IMR-90 (cell line): ENCODE results near the gene ARAP1. TPM values are rescaled to one million over a fixed set of nuclear protein-coding genes. Genes with fewer than 3 reads are reported as not detected.

Source experiments
- ATAC-seq: fragments of 200-7000 bp; cut with Tn5 transposase; 2 replicates; pipeline ENCODE4 v1.9.1; 2020; ENCODE audit warnings: low read depth, mild to moderate bottlenecking, moderate library complexity
- BruUV-seq: library from RNA; stranded (reverse); fragments of 400-500 nt; replicated peaks from 2 replicates; lab custom pipeline; 2021; lab: Mats Ljungman, UMichigan
- CTCF ChIA-PET: fragments of 300-600 bp; formaldehyde crosslinking; extraction: SDS; loops from one replicate; lab custom pipeline; 2021; ENCODE audit warnings: antibody characterized with exemption; lab: Yijun Ruan, JAX
- POLR2A ChIA-PET: fragments of 300-600 bp; sonication (Branson Sonifier 250); formaldehyde crosslinking; loops from one replicate; lab custom pipeline; 2022; ENCODE audit warnings: antibody characterized with exemption; ENCODE audit not compliant: unreplicated experiment; lab: Charles Lee
- DNase-seq: peaks from one replicate; pipeline ENCODE4 v3.0.0; 2013
- H2AFZ ChIP-seq: replicated peaks from 2 replicates; pipeline ENCODE3; 2013; ENCODE audit warnings: low read length, mild to moderate bottlenecking; ENCODE audit not compliant: poor library complexity
- H2AK5ac ChIP-seq: 2 replicates; pipeline ENCODE4 v1.6.1; 2013; ENCODE audit warnings: low read depth, low read length, inconsistent platforms
- H2AK9ac ChIP-seq: replicated peaks from 2 replicates; pipeline ENCODE3; 2013; ENCODE audit warnings: mild to moderate bottlenecking, low read depth, low read length, moderate library complexity; ENCODE audit not compliant: poor library complexity
- H2BK120ac ChIP-seq: 2 replicates; pipeline ENCODE4 v1.6.1; 2013; ENCODE audit warnings: low read depth, low read length, inconsistent platforms
- H2BK15ac ChIP-seq: 3 replicates; pipeline ENCODE4 v1.6.1; 2013; ENCODE audit warnings: low read depth, low read length, inconsistent platforms
- H2BK20ac ChIP-seq: 2 replicates; pipeline ENCODE4 v1.6.1; 2013; ENCODE audit warnings: low read depth, mild to moderate bottlenecking, inconsistent platforms, low read length, moderate library complexity
- H2BK5ac ChIP-seq: 2 replicates; pipeline ENCODE4 v1.6.1; 2013; ENCODE audit warnings: mild to moderate bottlenecking, low read depth, low read length, inconsistent platforms; ENCODE audit not compliant: poor library complexity, severe bottlenecking
- H3K14ac ChIP-seq: replicated peaks from 2 replicates; pipeline ENCODE4 v1.6.1; 2013; ENCODE audit warnings: low read depth, low read length, inconsistent platforms
- H3K18ac ChIP-seq: 2 replicates; pipeline ENCODE4 v1.6.1; 2013; ENCODE audit warnings: low read depth, low read length, control low read depth
- H3K23ac ChIP-seq: 2 replicates; pipeline ENCODE4 v1.6.1; 2013; ENCODE audit warnings: low read depth, low read length, inconsistent platforms
- H3K27ac ChIP-seq: 2 replicates; pipeline ENCODE4 v1.5.1; 2013; ENCODE audit warnings: mild to moderate bottlenecking, control low read depth, low read length; ENCODE audit not compliant: insufficient read depth
- H3K27me3 ChIP-seq: 2 replicates; pipeline ENCODE4 v1.6.1; 2013; ENCODE audit warnings: low read length; ENCODE audit not compliant: control insufficient read depth, insufficient read depth
- H3K36me3 ChIP-seq: 2 replicates; pipeline ENCODE4 v1.6.1; 2013; ENCODE audit warnings: low read length, mixed read lengths; ENCODE audit not compliant: control insufficient read depth, insufficient read depth
- H3K4ac ChIP-seq: 2 replicates; pipeline ENCODE4 v1.6.1; 2013; ENCODE audit warnings: low read depth, low read length, inconsistent platforms
- H3K4me1 ChIP-seq: 2 replicates; pipeline ENCODE4 v1.6.1; 2013; ENCODE audit warnings: low read length, mixed read lengths; ENCODE audit not compliant: control insufficient read depth, insufficient read depth
- H3K4me2 ChIP-seq: 2 replicates; pipeline ENCODE4 v1.6.1; 2013; ENCODE audit warnings: low read depth, mild to moderate bottlenecking, control low read depth, low read length, moderate library complexity
- H3K4me3 ChIP-seq: 2 replicates; pipeline ENCODE4 v1.5.1; 2013; ENCODE audit warnings: low read depth, mild to moderate bottlenecking, control low read depth, low read length, moderate library complexity; ENCODE audit not compliant: insufficient read depth
- H3K56ac ChIP-seq: 2 replicates; pipeline ENCODE4 v1.6.1; 2013; ENCODE audit warnings: low read length, inconsistent platforms; ENCODE audit not compliant: insufficient read depth; ENCODE audit errors: extremely low read depth
- H3K79me1 ChIP-seq, 2 experiments: 2 replicates each; pipeline ENCODE4 v1.6.1; 2013; ENCODE audit warnings: low read length in 2 of 2, inconsistent platforms in 1 of 2, low read depth in 1 of 2
- H3K9ac ChIP-seq: 2 replicates; pipeline ENCODE4 v1.6.1; 2013; ENCODE audit warnings: low read depth, low read length, control low read depth
- H3K9me1 ChIP-seq: 2 replicates; pipeline ENCODE4 v1.6.1; 2013; ENCODE audit warnings: low read length, inconsistent platforms; ENCODE audit not compliant: insufficient read depth
- H3K9me3 ChIP-seq: 2 replicates; pipeline ENCODE4 v1.6.1; 2013; ENCODE audit warnings: low read length; ENCODE audit not compliant: control insufficient read depth, insufficient read depth
- H4K20me1 ChIP-seq: 2 replicates; pipeline ENCODE4 v1.6.1; 2013; ENCODE audit warnings: low read length, inconsistent platforms; ENCODE audit not compliant: insufficient read depth
- H4K5ac ChIP-seq: 2 replicates; pipeline ENCODE4 v1.6.1; 2013; ENCODE audit warnings: mild to moderate bottlenecking, low read depth, low read length, control low read depth
- H4K8ac ChIP-seq, 2 experiments: 2 replicates each; pipeline ENCODE4 v1.6.1; 2013; ENCODE audit warnings: low read depth in 2 of 2, low read length in 2 of 2, control low read depth in 1 of 2, inconsistent platforms in 1 of 2
- H4K91ac ChIP-seq: 2 replicates; pipeline ENCODE4 v1.6.1; 2013; ENCODE audit warnings: low read depth, low read length, inconsistent platforms; ENCODE audit not compliant: insufficient read depth
- BHLHE40 ChIP-seq: fragments of 150-350 bp; IDR thresholded peaks from 2 replicates; pipeline ENCODE4 v1.6.1; 2016; ENCODE audit warnings: mild to moderate bottlenecking, low read depth, low read length
- CEBPB ChIP-seq: IDR thresholded peaks from 2 replicates; pipeline ENCODE4 v1.6.1; 2012; ENCODE audit warnings: low read depth, low read length, improper control_type of control experiment
- CHD1 ChIP-seq: IDR thresholded peaks from 2 replicates; pipeline ENCODE4 v1.6.1; 2012; ENCODE audit warnings: low read depth, low read length, improper control_type of control experiment
- CTCF ChIP-seq: conservative IDR thresholded peaks from 2 replicates; pipeline ENCODE4 v1.5.1; 2012; ENCODE audit warnings: mild to moderate bottlenecking, low read depth, low read length, improper control_type of control experiment
- FOS ChIP-seq: fragments of 150-350 bp; IDR thresholded peaks from 2 replicates; pipeline ENCODE4 v1.6.1; 2016; ENCODE audit warnings: low read depth, low read length
- MAFK ChIP-seq: IDR thresholded peaks from 2 replicates; pipeline ENCODE4 v1.6.1; 2012; ENCODE audit warnings: low read depth, low read length, improper control_type of control experiment
- MAZ ChIP-seq: IDR thresholded peaks from 2 replicates; pipeline ENCODE4 v1.6.1; 2012; ENCODE audit warnings: low read depth, mild to moderate bottlenecking, low read length, improper control_type of control experiment, moderate library complexity, borderline replicate concordance
- MXI1 ChIP-seq: IDR thresholded peaks from 2 replicates; pipeline ENCODE4 v1.6.1; 2012; ENCODE audit warnings: low read depth, mild to moderate bottlenecking, low read length, moderate library complexity, borderline replicate concordance
- NFE2L2 ChIP-seq: fragments of 150-350 bp; IDR thresholded peaks from 2 replicates; pipeline ENCODE4 v1.6.1; 2016; ENCODE audit warnings: low read depth, mild to moderate bottlenecking, low read length
- POLR2A ChIP-seq: IDR thresholded peaks from 2 replicates; pipeline ENCODE4 v1.6.1; 2012; ENCODE audit warnings: mild to moderate bottlenecking, low read depth, low read length
- RAD21 ChIP-seq: IDR thresholded peaks from 2 replicates; pipeline ENCODE4 v1.6.1; 2012; ENCODE audit warnings: low read length, improper control_type of control experiment
- RCOR1 ChIP-seq: IDR thresholded peaks from 2 replicates; pipeline ENCODE4 v1.6.1; 2012; ENCODE audit warnings: mild to moderate bottlenecking, low read length, improper control_type of control experiment; ENCODE audit not compliant: insufficient replicate concordance
- RFX5 ChIP-seq: IDR thresholded peaks from 2 replicates; pipeline ENCODE4 v1.8.0; 2012; ENCODE audit warnings: low read depth, mild to moderate bottlenecking, low read length, moderate library complexity
- SMC3 ChIP-seq: fragments of 150-350 bp; IDR thresholded peaks from 2 replicates; pipeline ENCODE4 v1.6.1; 2016; ENCODE audit warnings: low read depth, mild to moderate bottlenecking, antibody characterized with exemption, low read length, moderate library complexity
- WGBS, 2 experiments: methylation state at CpG; one replicate each; pipeline versions ENCODE4 v1.1.5 to v1.1.7; 2013; ENCODE audit warnings: missing lambda C conversion rate in 2 of 2; ENCODE audit not compliant: insufficient read length in 1 of 2; ENCODE audit errors: extremely low coverage in 2 of 2; 5-methylcytosine and 5-hydroxymethylcytosine counted together
- dilution Hi-C: fragments of 300-500 bp; cut with HindIII; formaldehyde crosslinking; loops from one replicate; pipeline ENCODE4 v1.14.3; 2018; ENCODE audit warnings: low sequenced_read_pairs; ENCODE audit not compliant: unreplicated experiment
- in situ Hi-C: fragments of 300-500 bp; cut with MboI; formaldehyde crosslinking; loops from 3 replicates; pipeline ENCODE4 v1.14.3; 2019; ENCODE audit warnings: low sequenced_read_pairs, inconsistent platforms, mixed read lengths
- intact Hi-C: fragments of 100-400 bp; cut with micrococcal nuclease; formaldehyde crosslinking; loops from 2 replicates; pipeline ENCODE4 v1.10.0; 2022
- polyA plus RNA-seq, 3 experiments: library from polyadenylated mRNA; depleted of rRNA; stranded (reverse); fragments of >200 nt; gene quantifications; 2 replicates each; pipeline ENCODE4 v1.2.3, GENCODE V29; 2012; ENCODE audit warnings: low replicate concordance in 1 of 3
- total RNA-seq: library from RNA; depleted of rRNA; stranded (reverse); fragments of >200 nt; gene quantifications from 2 replicates; pipeline ENCODE4 v1.2.3, GENCODE V29; 2012
- TF ChIP-seq, protein P1 (sequence below): fragments of 150-350 bp; IDR thresholded peaks from 2 replicates; pipeline ENCODE4 v1.6.1; 2016; ENCODE audit warnings: low read depth, mild to moderate bottlenecking, low read length, moderate library complexity, borderline replicate concordance
- TF ChIP-seq, protein P2 (sequence below): fragments of 150-350 bp; IDR thresholded peaks from 2 replicates; pipeline ENCODE4 v1.6.1; 2017; ENCODE audit warnings: mild to moderate bottlenecking, antibody characterized with exemption, low read length, low read depth

ARAP1 gene
- total and polyA plus RNA-seq, 2 of the 4 experiments (the other 2 are of a cell fraction), result 37.6 to 63.1 TPM

GRCh38 chr11:72719551-72719950 is 32.7 kb downstream of the ARAP1 start:
- H3K4me3 ChIP-seq, result no peak overlapping the region

More at GRCh38 chr11:72719551-72719950, 32.7 kb downstream of the ARAP1 start:
- Histone ChIP-seq H3K9me3 (no peaks in the 10 kb centered on the region), H2AK5ac (no peak overlapping the region; the same call in 1 of the 2 replicates), H3K4me1 (peaks cover 27% of the 10 kb centered on the region), H3K27ac (no peak overlapping the region), H4K20me1 (peaks cover 65% of the 10 kb centered on the region), H3K36me3 (peaks cover 14% of the 10 kb centered on the region), H4K8ac (no peak overlapping the region), H4K91ac (no peak overlapping the region), H3K79me1 (peaks cover 46 to 95% of the 10 kb centered on the region in 2 experiments), H3K27me3 (no peaks in the 10 kb centered on the region), H3K4me2 (peak overlapping the region; percentile 16), H2BK15ac (no peak overlapping the region), H3K56ac (no peak overlapping the region), H2BK20ac (no peak overlapping the region), H2AK9ac (no peak overlapping the region), H3K4ac (no peak overlapping the region), H2AFZ (no peak overlapping the region), H3K9ac (no peak overlapping the region), H3K23ac (peak overlapping the region; percentile 1; the same call in 1 of the 2 replicates), H3K9me1 (peaks cover 27% of the 10 kb centered on the region), H4K5ac (no peak overlapping the region), H2BK5ac (no peak overlapping the region), H2BK120ac (no peak overlapping the region), H3K18ac (no peak overlapping the region), H3K14ac (no peak overlapping the region)
- no TSS peak for BruUV-seq
- in situ Hi-C loops (no loop called here), intact Hi-C loops (no loop called here), dilution Hi-C loops (no loop called here)
- DNase-seq (no peak), ATAC-seq (no peak)
- 60% methylated on average over 1 of the region's 4 CpGs; no CpG with 5 or more reads in 1 of the 2 experiments for WGBS, 2 experiments
- TF ChIP-seq RAD21 (no peak), BHLHE40 (no peak), FOS (no peak), CTCF (no peak), RCOR1 (no peak), NFE2L2 (no peak), MAFK (no peak), CHD1 (no peak), MXI1 (no peak), CEBPB (no peak), MAZ (no peak), POLR2A (no peak), SMC3 (no peak), RFX5 (no peak)
- TF ChIP-seq, protein P1, sequence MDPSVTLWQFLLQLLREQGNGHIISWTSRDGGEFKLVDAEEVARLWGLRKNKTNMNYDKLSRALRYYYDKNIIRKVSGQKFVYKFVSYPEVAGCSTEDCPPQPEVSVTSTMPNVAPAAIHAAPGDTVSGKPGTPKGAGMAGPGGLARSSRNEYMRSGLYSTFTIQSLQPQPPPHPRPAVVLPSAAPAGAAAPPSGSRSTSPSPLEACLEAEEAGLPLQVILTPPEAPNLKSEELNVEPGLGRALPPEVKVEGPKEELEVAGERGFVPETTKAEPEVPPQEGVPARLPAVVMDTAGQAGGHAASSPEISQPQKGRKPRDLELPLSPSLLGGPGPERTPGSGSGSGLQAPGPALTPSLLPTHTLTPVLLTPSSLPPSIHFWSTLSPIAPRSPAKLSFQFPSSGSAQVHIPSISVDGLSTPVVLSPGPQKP, result no peak
- TF ChIP-seq, protein P2, sequence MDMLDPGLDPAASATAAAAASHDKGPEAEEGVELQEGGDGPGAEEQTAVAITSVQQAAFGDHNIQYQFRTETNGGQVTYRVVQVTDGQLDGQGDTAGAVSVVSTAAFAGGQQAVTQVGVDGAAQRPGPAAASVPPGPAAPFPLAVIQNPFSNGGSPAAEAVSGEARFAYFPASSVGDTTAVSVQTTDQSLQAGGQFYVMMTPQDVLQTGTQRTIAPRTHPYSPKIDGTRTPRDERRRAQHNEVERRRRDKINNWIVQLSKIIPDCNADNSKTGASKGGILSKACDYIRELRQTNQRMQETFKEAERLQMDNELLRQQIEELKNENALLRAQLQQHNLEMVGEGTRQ, result no peak
- ChIA-PET POLR2A (no interaction called here), CTCF (no interaction called here)
